ENCODE data around the gene RPL32. TPM values are rescaled to one million over a fixed set of nuclear protein-coding genes. Genes with fewer than 3 reads are reported as not detected.
"Not testable (repeated sequence)": the region's sequence is repeated elsewhere in the genome, so short reads cannot be mapped to it uniquely, and the experiment has no call there.

RPL32 gene
- total RNA-seq, 1 donor from 2014 or later, result 1,964 TPM

- Mint-ChIP-seq H3K27ac (no peak overlapping the region), H3K4me3 (no peak overlapping the region), H3K27me3 (no peaks in the 10 kb centered on the region), H3K36me3 (no peaks in the 10 kb centered on the region), H3K4me1 (ENCODE audit: unreplicated experiment) (no peaks in the 10 kb centered on the region), H3K9me3 (no peaks in the 10 kb centered on the region)
- no peak for TF ChIP-seq CTCF (conservative IDR thresholded peaks at IDR 0.05)
- no peak for DNase-seq (ENCODE audit: extremely low spot score, unreplicated experiment)
Measured at GRCh38 chr3:12861611-12862010, 20.2 kb upstream of the RPL32 start.

- Mint-ChIP-seq H3K27ac (no peak overlapping the region), H3K4me1 (ENCODE audit: unreplicated experiment) (no peaks in the 10 kb centered on the region), H3K4me3 (no peak overlapping the region), H3K27me3 (no peaks in the 10 kb centered on the region), H3K36me3 (no peaks in the 10 kb centered on the region), H3K9me3 (no peaks in the 10 kb centered on the region)
- TF ChIP-seq CTCF (conservative IDR thresholded peaks at IDR 0.05), result no peak
- DNase-seq (ENCODE audit: extremely low spot score, unreplicated experiment), result no peak
Measured at GRCh38 chr3:12859840-12860239, 18.5 kb upstream of the RPL32 start.

GRCh38 chr3:12856626-12857025, 15.3 kb upstream of the RPL32 start:
- no peak for TF ChIP-seq CTCF (conservative IDR thresholded peaks at IDR 0.05)
- H3K9me3 Mint-ChIP-seq, result no peaks in the 10 kb centered on the region
- H3K27ac Mint-ChIP-seq, result no peak overlapping the region
- no peak for DNase-seq (ENCODE audit: extremely low spot score, unreplicated experiment)
- H3K4me1 Mint-ChIP-seq (ENCODE audit: unreplicated experiment), result peaks cover 4% of the 10 kb centered on the region
- no peaks in the 10 kb centered on the region for H3K36me3 Mint-ChIP-seq
- H3K27me3 Mint-ChIP-seq, result peaks cover 11% of the 10 kb centered on the region
- H3K4me3 Mint-ChIP-seq, result no peak overlapping the region

- DNase-seq (ENCODE audit: extremely low spot score, unreplicated experiment), result no peak
- no peak overlapping the region for H3K4me3 Mint-ChIP-seq
- H3K36me3 Mint-ChIP-seq, result no peaks in the 10 kb centered on the region
- H3K27me3 Mint-ChIP-seq, result peaks cover 11% of the 10 kb centered on the region
- no peak for TF ChIP-seq CTCF (conservative IDR thresholded peaks at IDR 0.05)
- no peak overlapping the region for H3K27ac Mint-ChIP-seq
- no peaks in the 10 kb centered on the region for H3K9me3 Mint-ChIP-seq
- peaks cover 4% of the 10 kb centered on the region for H3K4me1 Mint-ChIP-seq (ENCODE audit: unreplicated experiment)
Measured at GRCh38 chr3:12854565-12854964, 13.2 kb upstream of the RPL32 start.

- not testable (repeated sequence) for H3K9me3 Mint-ChIP-seq; H3K4me3 Mint-ChIP-seq; DNase-seq (ENCODE audit: extremely low spot score, unreplicated experiment); H3K36me3 Mint-ChIP-seq; H3K4me1 Mint-ChIP-seq (ENCODE audit: unreplicated experiment)
- H3K27ac Mint-ChIP-seq, result peak overlapping the region; percentile 66
- peaks cover 11% of the 10 kb centered on the region for H3K27me3 Mint-ChIP-seq
Measured at GRCh38 chr3:12853847-12854246, 12.5 kb upstream of the RPL32 start.

- H3K36me3 Mint-ChIP-seq, result no peaks in the 10 kb centered on the region
- peaks cover 11% of the 10 kb centered on the region for H3K27me3 Mint-ChIP-seq
- peaks cover 4% of the 10 kb centered on the region for H3K4me1 Mint-ChIP-seq (ENCODE audit: unreplicated experiment)
- H3K9me3 Mint-ChIP-seq, result no peaks in the 10 kb centered on the region
- no peak overlapping the region for H3K27ac Mint-ChIP-seq
- no peak for DNase-seq (ENCODE audit: extremely low spot score, unreplicated experiment)
- H3K4me3 Mint-ChIP-seq, result no peak overlapping the region
- no peak for TF ChIP-seq CTCF (conservative IDR thresholded peaks at IDR 0.05)
Measured at GRCh38 chr3:12852201-12852600, 10.8 kb upstream of the RPL32 start.
